B cell (primary cell): ENCODE data around the gene PKNOX2. TPM values are rescaled to one million over a fixed set of nuclear protein-coding genes. Genes with fewer than 3 reads are reported as not detected.

Experiments used
- ATAC-seq: fragments of 200-7000 bp; cut with Tn5 transposase; one replicate; pipeline ENCODE4 v1.10.0; 2021; ENCODE audit warnings: low read depth, mild to moderate bottlenecking, moderate number of reproducible peaks, moderate library complexity
- CTCF ChIA-PET: fragments of 350-600 bp; sonication (Branson Sonifier 250); formaldehyde crosslinking; loops from one replicate; lab custom pipeline; 2021; ENCODE audit warnings: antibody characterized with exemption, inconsistent platforms; lab: Charles Lee
- POLR2A ChIA-PET: fragments of 350-600 bp; sonication (Branson Sonifier 250); formaldehyde crosslinking; loops from one replicate; lab custom pipeline; 2021; ENCODE audit warnings: antibody characterized with exemption; lab: Charles Lee
- DNase-seq: peaks from one replicate; pipeline ENCODE4 v3.0.0; 2013
- H2AFZ ChIP-seq: 2 replicates; pipeline ENCODE4 v1.6.1; 2012; ENCODE audit warnings: mild to moderate bottlenecking, low read depth, low read length; ENCODE audit not compliant: insufficient read depth, poor library complexity, severe bottlenecking
- H3K27ac ChIP-seq, 2 donors: 1 replicate in 1 of 2; 2 replicates in 1 of 2; pipeline ENCODE4 v1.5.1; 2012 to 2013; ENCODE audit warnings: low read length in 2 of 2, mild to moderate bottlenecking in 2 of 2, moderate library complexity in 1 of 2
- H3K27me3 ChIP-seq, 4 experiments: fragments of 200-600 bp in 1 of 4; sonication (generic) in 1 of 4; replicated peaks in 1 of 4; 1 replicate in 2 of 4; 2 replicates in 2 of 4; pipeline versions ENCODE4 v1.6.1 to v1.7.0; 2013 to 2016; ENCODE audit warnings: low read length in 3 of 4, mild to moderate bottlenecking in 2 of 4, mixed read lengths in 1 of 4, moderate library complexity in 1 of 4; ENCODE audit not compliant: insufficient read depth in 4 of 4, control insufficient read depth in 3 of 4; ENCODE audit errors: control extremely low read depth in 1 of 4
- H3K36me3 ChIP-seq, 2 experiments: replicated peaks in 1 of 2; 1 replicate in 1 of 2; 2 replicates in 1 of 2; pipeline versions ENCODE4 v1.6.1 to v1.7.1; 2013; ENCODE audit warnings: low read length in 1 of 2; ENCODE audit not compliant: insufficient read depth in 2 of 2, control insufficient read depth in 1 of 2; ENCODE audit errors: control extremely low read depth in 1 of 2, extremely low read depth in 1 of 2
- H3K4me1 ChIP-seq, 2 donors: fragments of 200-600 bp in 1 of 2; sonication (generic) in 1 of 2; 1 replicate in 1 of 2; 2 replicates in 1 of 2; pipeline versions ENCODE4 v1.5.1 to v1.6.1; 2013 to 2017; ENCODE audit warnings: low read length in 2 of 2; ENCODE audit not compliant: control insufficient read depth in 2 of 2, insufficient read depth in 2 of 2
- H3K4me2 ChIP-seq: replicated peaks from 2 replicates; pipeline ENCODE3; 2012; ENCODE audit warnings: mild to moderate bottlenecking, low read depth, low read length; ENCODE audit not compliant: poor library complexity, severe bottlenecking
- H3K4me3 ChIP-seq, 5 experiments: fragments of 200-600 bp in 1 of 5; sonication (generic) in 1 of 5; 1 replicate in 3 of 5; 2 replicates in 2 of 5; pipeline versions ENCODE4 v1.5.1 to v1.7.0; 2011 to 2016; ENCODE audit warnings: low read length in 4 of 5, mild to moderate bottlenecking in 4 of 5, low read depth in 2 of 5, control low read depth in 1 of 5, moderate library complexity in 1 of 5; ENCODE audit not compliant: insufficient read depth in 1 of 5; ENCODE audit errors: control extremely low read depth in 1 of 5, extremely low read depth in 1 of 5
- H3K79me2 ChIP-seq: fragments of 200-600 bp; sonication (generic); one replicate; pipeline ENCODE4 v1.6.0; 2016; ENCODE audit warnings: low read length; ENCODE audit not compliant: control insufficient read depth, insufficient read depth
- H3K9ac ChIP-seq: fragments of 200-600 bp; sonication (generic); 2 replicates; pipeline ENCODE4 v1.6.1; 2017; ENCODE audit warnings: mild to moderate bottlenecking, low read length, moderate library complexity
- H3K9me3 ChIP-seq, 3 donors: one replicate each; pipeline versions ENCODE4 v1.6.1 to v1.7.1; 2013; ENCODE audit warnings: low read length in 2 of 3; ENCODE audit not compliant: control insufficient read depth in 2 of 3, insufficient read depth in 1 of 3; ENCODE audit errors: control extremely low read depth in 1 of 3
- H4K20me1 ChIP-seq: 2 replicates; pipeline ENCODE4 v1.6.0; 2012; ENCODE audit warnings: mild to moderate bottlenecking, low read length; ENCODE audit not compliant: insufficient read depth, control insufficient read depth, poor library complexity, severe bottlenecking
- H3K27ac Mint-ChIP-seq: one replicate; pipeline ENCODE4 v1.8.0; 2021; ENCODE audit warnings: mixed read lengths
- H3K27me3 Mint-ChIP-seq: one replicate; pipeline ENCODE4 v1.8.0; 2021; ENCODE audit warnings: mixed read lengths
- H3K4me1 Mint-ChIP-seq: one replicate; pipeline ENCODE4 v1.8.0; 2021; ENCODE audit warnings: mixed read lengths
- H3K4me3 Mint-ChIP-seq: one replicate; pipeline ENCODE4 v1.8.0; 2021; ENCODE audit warnings: mixed read lengths
- H3K9me3 Mint-ChIP-seq: one replicate; pipeline ENCODE4 v1.8.0; 2022; ENCODE audit warnings: mixed read lengths; ENCODE audit not compliant: insufficient read depth
- CTCF ChIP-seq: fragments of 200-600 bp; IDR thresholded peaks from one replicate; pipeline ENCODE4 v1.8.0; 2022; ENCODE audit warnings: antibody characterized with exemption, mild to moderate bottlenecking
- EZH2 ChIP-seq: IDR thresholded peaks from 2 replicates; pipeline ENCODE4 v1.6.1; 2012; ENCODE audit warnings: borderline replicate concordance, low read depth, mild to moderate bottlenecking, moderate library complexity, low read length; ENCODE audit not compliant: insufficient read depth, poor library complexity, severe bottlenecking
- WGBS: methylation state at CpG from one replicate; pipeline ENCODE4 v1.1.5; 2013; ENCODE audit warnings: missing lambda C conversion rate; ENCODE audit not compliant: insufficient coverage; 5-methylcytosine and 5-hydroxymethylcytosine counted together
- intact Hi-C: fragments of 100-400 bp; cut with micrococcal nuclease; formaldehyde crosslinking; loops from one replicate; pipeline ENCODE4 v1.10.0; 2022
- polyA plus RNA-seq: library from polyadenylated mRNA; depleted of rRNA; stranded (reverse); fragments of >200 nt; gene quantifications from 2 replicates; pipeline ENCODE4 v1.2.3, GENCODE V29; 2012
- total RNA-seq, 2 donors: library from RNA; stranded (reverse); fragments of 120-200 nt in 1 of 2; gene quantifications; 1 replicate in 1 of 2; 2 replicates in 1 of 2; pipeline versions ENCODE4 v1.2.3 to v1.2.4, GENCODE V29; 2013 to 2022

PKNOX2 gene
- total and polyA plus RNA-seq, 2 donors (not counting 1 experiment from before 2014, with no cell fraction given): not detected

DNA sequence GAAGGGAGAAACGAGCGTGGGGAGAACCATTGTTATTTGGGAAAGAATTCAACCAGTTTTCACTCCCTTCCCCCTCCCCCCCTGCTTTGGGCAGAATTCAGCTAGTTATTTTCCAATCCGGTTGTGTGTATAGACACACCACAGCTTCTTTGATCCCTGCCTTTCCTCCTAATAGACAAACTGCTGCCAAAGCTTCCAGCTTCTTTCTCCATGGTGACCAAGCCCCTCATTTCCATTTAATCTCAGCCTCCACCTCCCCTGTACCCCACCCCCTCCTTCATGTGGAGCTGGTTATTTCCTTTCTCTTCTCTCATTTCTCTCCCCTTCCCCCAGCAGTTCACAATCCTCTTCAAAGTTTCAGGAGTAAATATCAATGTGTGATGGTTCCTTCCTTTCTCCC is 24.8 kb upstream of the PKNOX2 start:
- no peak overlapping the region for H3K9ac ChIP-seq
- H3K79me2 ChIP-seq: no peaks in the 10 kb centered on the region
- H3K9me3 ChIP-seq: no peaks in the 10 kb centered on the region
- Mint-ChIP-seq H3K9me3 (no peaks in the 10 kb centered on the region), H3K4me3 (no peak overlapping the region), H3K4me1 (peaks cover 4% of the 10 kb centered on the region), H3K27me3 (peaks cover 58% of the 10 kb centered on the region), H3K27ac (no peak overlapping the region)
- no peak overlapping the region for H3K4me3 ChIP-seq
- ChIA-PET CTCF (interaction anchor here (0.9 to 5.5 kb wide), 6 partner anchors 13 to 302 kb away, joined by 3 to 64 read pairs (median 28); partner anchors contain the start of gene TMEM218), POLR2A (no interaction called here)
- H3K4me1 ChIP-seq: peaks cover 3 to 6% of the 10 kb centered on the region in 2 donors
- TF ChIP-seq EZH2 (no peak), CTCF (no peak)
- H3K27ac ChIP-seq: no peak overlapping the region
- H4K20me1 ChIP-seq: no peaks in the 10 kb centered on the region
- ATAC-seq (no peak), DNase-seq (no peak)
- H3K4me2 ChIP-seq: no peak overlapping the region
- H3K36me3 ChIP-seq: no peaks in the 10 kb centered on the region
- no peak overlapping the region for H2AFZ ChIP-seq
- 100% methylated on average over 1 of the region's 3 CpGs for WGBS
- H3K27me3 ChIP-seq: peaks cover 0 to 16% (median 10%) of the 10 kb centered on the region in 4 experiments
- intact Hi-C loops: loop anchor here (5.0 kb wide), 1 partner anchor 208 kb away; no protein-coding TSS in a partner anchor

DNA sequence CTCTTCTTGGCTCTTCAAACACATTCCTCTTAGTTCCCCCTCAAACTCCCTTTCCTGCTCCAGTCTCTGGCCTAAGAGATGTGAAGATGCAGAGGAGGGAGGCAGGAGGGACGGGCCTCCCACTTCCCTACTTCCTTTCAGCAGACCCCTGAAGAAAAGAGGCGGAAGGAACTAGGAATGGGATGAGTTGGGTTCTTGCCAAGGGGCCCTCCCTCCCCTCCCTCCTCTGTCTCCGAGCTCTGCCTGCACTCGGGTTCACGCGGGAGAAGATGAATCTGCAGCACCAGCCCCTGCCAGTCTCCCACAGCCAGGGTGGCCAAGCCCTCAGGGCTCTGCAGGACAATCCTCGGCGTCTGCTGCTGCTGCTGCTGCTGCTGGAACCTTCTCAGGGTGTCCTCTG is 24.3 kb upstream of the PKNOX2 start:
- Histone ChIP-seq H2AFZ (no peak overlapping the region), H3K4me2 (no peak overlapping the region), H3K9ac (no peak overlapping the region), H3K9me3 (no peaks in the 10 kb centered on the region), H3K79me2 (no peaks in the 10 kb centered on the region), H3K27ac (no peak overlapping the region), H4K20me1 (no peaks in the 10 kb centered on the region), H3K36me3 (no peaks in the 10 kb centered on the region), H3K4me3 (no peak overlapping the region), H3K27me3 (peaks cover 0 to 16% (median 10%) of the 10 kb centered on the region in 4 experiments), H3K4me1 (peaks cover 3 to 6% of the 10 kb centered on the region in 2 donors)
- H3K4me1 Mint-ChIP-seq: peaks cover 4% of the 10 kb centered on the region
- intact Hi-C loops: loop anchor here (5.0 kb wide), 1 partner anchor 207 kb away; no protein-coding TSS in a partner anchor
- no peak overlapping the region for H3K4me3 Mint-ChIP-seq
- ATAC-seq (no peak), DNase-seq (no peak)
- H3K27ac Mint-ChIP-seq: no peak overlapping the region
- TF ChIP-seq CTCF: no peak
- H3K9me3 Mint-ChIP-seq: no peaks in the 10 kb centered on the region
- POLR2A ChIA-PET: no interaction called here
- H3K27me3 Mint-ChIP-seq: peaks cover 56% of the 10 kb centered on the region
- WGBS: 66% methylated on average over 5 of the region's 8 CpGs
- CTCF ChIA-PET: interaction anchor here (0.8 to 5.5 kb wide), 12 partner anchors 9 to 303 kb away, joined by 3 to 82 read pairs (median 5); partner anchors contain the start of gene TMEM218
